Activated CD4-positive, alpha-beta T cell treated with anti-CD3 and anti-CD28 coated beads, Interleukin-2, amount 50 U/mL, for 1 hour (primary cell): ENCODE results near the gene PRIMA1.

Experiments
- DNase-seq: peaks from one replicate; pipeline ENCODE4 v3.0.0-alpha.2; 2020

PRIMA1 gene

GRCh38 chr14:93727917-93728650, 60.2 kb downstream of the PRIMA1 start:
- DNase-seq, result no peak

DNA sequence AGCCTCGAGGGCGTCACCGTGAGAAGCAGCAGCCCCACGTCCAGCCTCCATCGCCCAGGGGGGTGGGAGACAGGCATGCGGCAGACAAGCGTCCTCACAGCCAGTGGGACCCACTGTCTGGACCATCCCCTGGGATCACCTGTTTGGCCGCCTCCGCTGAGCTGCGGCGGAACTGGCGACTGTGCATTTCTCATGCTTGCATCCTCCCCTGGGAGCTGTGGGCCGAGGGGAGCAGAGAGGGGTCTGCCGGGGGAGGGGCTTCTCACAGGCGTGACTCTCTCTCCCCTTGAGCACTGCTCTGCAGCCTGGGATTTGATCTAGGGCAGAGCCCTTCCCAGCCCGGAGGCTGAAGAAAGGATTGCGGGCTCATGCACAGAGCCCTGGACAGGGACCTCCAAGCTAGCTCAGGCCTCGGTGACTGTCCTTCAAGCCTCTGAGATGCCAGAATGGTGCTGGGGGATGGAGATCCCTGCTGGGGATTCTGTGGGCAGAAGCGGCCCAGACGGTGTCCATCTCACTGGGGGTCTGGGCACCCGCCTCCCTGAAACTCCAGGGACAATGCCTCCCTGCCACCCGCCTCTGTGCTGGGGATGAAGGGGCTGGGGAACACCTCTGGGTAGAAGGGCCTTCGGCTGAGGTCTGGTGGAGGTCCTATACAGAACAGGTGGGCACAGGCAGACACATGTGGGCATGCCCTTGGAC, 61.1 kb downstream of the PRIMA1 start:
- no peak for DNase-seq

- no peak for DNase-seq
Observed at GRCh38 chr14:93725993-93726392, 62.3 kb downstream of the PRIMA1 start.

- no peak for DNase-seq
Observed at GRCh38 chr14:93725002-93725582, 63.2 kb downstream of the PRIMA1 start.

- DNase-seq, result no peak
Observed at GRCh38 chr14:93723001-93723400, 65.3 kb downstream of the PRIMA1 start.

GRCh38 chr14:93720981-93721483, 67.3 kb downstream of the PRIMA1 start:
- DNase-seq, result no peak

GRCh38 chr14:93720076-93720815, 68.0 kb downstream of the PRIMA1 start:
- DNase-seq, result no peak

DNA sequence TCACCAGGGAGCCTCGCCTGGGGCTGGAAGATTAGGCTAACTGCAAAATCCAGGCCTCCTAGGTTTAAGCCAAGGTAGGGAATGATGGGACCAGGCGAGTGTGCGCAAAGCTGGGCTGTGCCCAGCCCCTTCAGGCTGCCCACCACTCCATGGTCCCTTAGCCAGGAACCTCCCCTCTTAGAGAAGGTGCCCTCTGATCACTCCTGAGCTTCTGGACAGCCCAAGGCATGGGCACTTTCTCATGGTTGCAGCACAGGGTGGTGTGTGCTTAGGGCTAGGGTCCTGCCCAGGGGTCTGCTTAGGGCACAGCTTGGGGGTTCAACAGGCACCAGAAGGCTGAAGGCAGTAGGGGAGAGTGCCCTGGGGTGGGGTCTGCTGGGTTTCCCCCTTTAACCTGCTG, 69.0 kb downstream of the PRIMA1 start:
- DNase-seq, result no peak

DNA sequence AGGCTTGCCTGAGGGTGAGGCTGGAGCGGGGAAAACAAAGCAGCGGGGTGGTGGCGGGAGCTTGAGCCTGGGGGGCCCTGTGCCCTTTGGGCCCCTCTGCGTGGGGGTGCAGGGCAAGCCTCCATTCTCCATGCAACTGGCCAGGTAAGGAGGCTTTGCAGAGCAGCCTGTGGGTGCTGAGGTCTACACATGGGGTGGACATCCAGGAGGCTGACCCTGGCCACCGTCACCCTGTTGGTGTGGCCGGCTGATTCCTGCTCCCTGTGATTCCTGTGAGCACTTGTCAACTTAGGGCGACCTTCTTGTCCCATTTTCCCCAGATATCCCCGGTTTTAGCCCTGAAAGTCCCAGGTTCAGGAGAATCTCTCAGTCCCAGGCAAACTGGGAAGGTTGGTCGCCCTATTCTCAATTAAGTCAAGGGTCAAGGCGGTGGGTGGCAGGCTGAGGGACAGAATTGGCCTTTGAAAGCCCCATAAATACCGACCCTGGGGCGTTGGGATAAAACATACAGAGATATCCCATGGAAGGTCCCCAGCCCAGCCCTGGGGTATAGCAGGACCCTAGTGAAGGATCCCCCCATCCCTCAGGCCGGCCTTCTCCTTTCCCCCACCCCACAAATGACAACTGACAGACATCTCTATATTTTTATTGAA, 70.5 kb downstream of the PRIMA1 start:
- no peak for DNase-seq

GRCh38 chr14:93716746-93717667, 71.3 kb downstream of the PRIMA1 start:
- no peak for DNase-seq

- no peak for DNase-seq
Observed at GRCh38 chr14:93716002-93716745, 72.1 kb downstream of the PRIMA1 start.

- no peak for DNase-seq
Observed at GRCh38 chr14:93715279-93715927, 72.9 kb downstream of the PRIMA1 start.

- no peak for DNase-seq
Observed at GRCh38 chr14:93714605-93715004, 73.7 kb downstream of the PRIMA1 start.

DNA sequence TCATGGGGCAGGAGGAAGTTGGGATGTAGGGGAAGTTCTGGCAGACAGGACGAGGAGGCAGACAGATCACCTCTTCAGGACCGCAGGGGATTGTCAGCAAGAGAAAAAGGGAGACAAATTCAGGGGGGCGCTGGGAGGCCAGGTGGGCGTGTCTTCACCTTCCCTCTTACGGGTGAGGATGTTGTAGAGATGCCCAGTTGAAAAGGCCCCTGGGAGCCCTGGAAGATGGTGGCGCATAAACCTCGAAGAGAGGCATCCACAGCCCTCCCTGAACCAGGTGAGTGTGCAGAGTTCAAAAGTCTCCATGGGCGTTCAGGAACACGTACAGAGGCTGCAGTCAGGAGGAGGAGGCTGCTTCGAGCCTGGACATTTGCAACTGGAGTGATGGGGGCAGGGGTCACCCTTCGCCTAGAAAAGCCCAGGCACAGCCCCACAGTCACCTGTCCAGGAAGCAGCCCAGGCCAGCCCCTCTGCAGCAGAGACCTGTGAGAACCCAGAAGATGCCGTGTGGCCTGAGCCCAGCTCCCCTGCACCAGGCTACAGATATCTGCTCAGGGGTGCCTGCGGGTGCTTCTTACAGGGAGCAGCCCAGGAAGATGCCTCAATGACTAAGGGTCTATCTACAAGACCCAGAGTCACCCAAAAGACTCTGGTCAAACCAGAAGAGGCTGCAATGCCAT, 74.4 kb downstream of the PRIMA1 start:
- no peak for DNase-seq

GRCh38 chr14:93712838-93713724, 75.2 kb downstream of the PRIMA1 start:
- no peak for DNase-seq

- DNase-seq, result no peak
Observed at GRCh38 chr14:93712079-93712837, 76.0 kb downstream of the PRIMA1 start.

- no peak for DNase-seq
Observed at GRCh38 chr14:93709249-93709648, 79.0 kb downstream of the PRIMA1 start.

- no peak for DNase-seq
Observed at GRCh38 chr14:93708800-93709199, 79.5 kb downstream of the PRIMA1 start.
